LNCAP (cell line): ENCODE results near the gene TCF7L1.

ENCODE experiments used
- CTCF ChIP-seq: fragments of 450-650 bp; IDR thresholded peaks from 2 replicates; pipeline ENCODE4 v1.5.1; 2017; ENCODE audit warnings: mild to moderate bottlenecking

The TCF7L1 gene

GRCh38 chr2:85254540-85255300 lies 121.5 kb downstream of the TCF7L1 start:
- no peak for TF ChIP-seq CTCF

- no peak for TF ChIP-seq CTCF
Measured at GRCh38 chr2:85255456-85255812, 122.2 kb downstream of the TCF7L1 start.

- no peak for TF ChIP-seq CTCF
Measured at GRCh38 chr2:85255813-85256594, 122.8 kb downstream of the TCF7L1 start.

GRCh38 chr2:85257359-85257969 lies 124.3 kb downstream of the TCF7L1 start:
- no peak for TF ChIP-seq CTCF

- no peak for TF ChIP-seq CTCF
Measured at GRCh38 chr2:85257970-85258605, 124.9 kb downstream of the TCF7L1 start.

GRCh38 chr2:85259101-85259590 lies 126.0 kb downstream of the TCF7L1 start:
- TF ChIP-seq CTCF: no peak

- no peak for TF ChIP-seq CTCF
Measured at GRCh38 chr2:85259879-85260278, 126.7 kb downstream of the TCF7L1 start.
